ENCODE measurements around the gene EIF4E1B.

DNA sequence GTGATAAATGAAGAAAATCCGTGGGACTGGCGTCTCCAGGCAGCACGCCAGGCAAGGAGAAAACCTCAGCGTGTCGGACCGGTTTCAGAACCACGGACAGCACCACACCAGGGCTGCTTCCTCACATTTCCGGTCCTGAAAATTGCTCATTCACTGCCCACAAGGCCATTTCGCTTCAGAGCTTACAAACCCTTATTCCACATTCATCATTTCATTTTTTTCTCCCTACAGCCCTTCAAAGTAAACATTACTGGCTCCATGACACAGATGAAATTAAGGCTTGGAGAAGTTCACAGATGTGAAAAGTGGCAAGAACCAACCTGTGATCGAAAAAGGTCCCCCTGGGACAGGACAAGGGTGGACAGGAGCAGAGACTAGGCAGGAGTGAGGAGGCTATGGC is 19.0 kb upstream of the EIF4E1B start:
- TF ChIP-seq, protein P1, sequence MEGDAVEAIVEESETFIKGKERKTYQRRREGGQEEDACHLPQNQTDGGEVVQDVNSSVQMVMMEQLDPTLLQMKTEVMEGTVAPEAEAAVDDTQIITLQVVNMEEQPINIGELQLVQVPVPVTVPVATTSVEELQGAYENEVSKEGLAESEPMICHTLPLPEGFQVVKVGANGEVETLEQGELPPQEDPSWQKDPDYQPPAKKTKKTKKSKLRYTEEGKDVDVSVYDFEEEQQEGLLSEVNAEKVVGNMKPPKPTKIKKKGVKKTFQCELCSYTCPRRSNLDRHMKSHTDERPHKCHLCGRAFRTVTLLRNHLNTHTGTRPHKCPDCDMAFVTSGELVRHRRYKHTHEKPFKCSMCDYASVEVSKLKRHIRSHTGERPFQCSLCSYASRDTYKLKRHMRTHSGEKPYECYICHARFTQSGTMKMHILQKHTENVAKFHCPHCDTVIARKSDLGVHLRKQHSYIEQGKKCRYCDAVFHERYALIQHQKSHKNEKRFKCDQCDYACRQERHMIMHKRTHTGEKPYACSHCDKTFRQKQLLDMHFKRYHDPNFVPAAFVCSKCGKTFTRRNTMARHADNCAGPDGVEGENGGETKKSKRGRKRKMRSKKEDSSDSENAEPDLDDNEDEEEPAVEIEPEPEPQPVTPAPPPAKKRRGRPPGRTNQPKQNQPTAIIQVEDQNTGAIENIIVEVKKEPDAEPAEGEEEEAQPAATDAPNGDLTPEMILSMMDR (IDR thresholded peaks at IDR 0.05): no peak
- TF ChIP-seq POLR2A (IDR thresholded peaks at IDR 0.05) (no peak), EP300 (IDR thresholded peaks at IDR 0.05) (no peak)

Measured in tibial nerve (tissue), 4 donors.